NCI-H446 (cell line): Measurements from ENCODE around the gene MTAP.
"Not testable (repeated sequence)": the region's sequence is repeated elsewhere in the genome, so short reads cannot be mapped to it uniquely, and the experiment has no call there.

Source experiments
- DNase-seq, 2 experiments: peaks; one replicate each; lab custom pipeline; 2025; lab: John Stamatoyannopoulos, UW

The MTAP gene

DNA sequence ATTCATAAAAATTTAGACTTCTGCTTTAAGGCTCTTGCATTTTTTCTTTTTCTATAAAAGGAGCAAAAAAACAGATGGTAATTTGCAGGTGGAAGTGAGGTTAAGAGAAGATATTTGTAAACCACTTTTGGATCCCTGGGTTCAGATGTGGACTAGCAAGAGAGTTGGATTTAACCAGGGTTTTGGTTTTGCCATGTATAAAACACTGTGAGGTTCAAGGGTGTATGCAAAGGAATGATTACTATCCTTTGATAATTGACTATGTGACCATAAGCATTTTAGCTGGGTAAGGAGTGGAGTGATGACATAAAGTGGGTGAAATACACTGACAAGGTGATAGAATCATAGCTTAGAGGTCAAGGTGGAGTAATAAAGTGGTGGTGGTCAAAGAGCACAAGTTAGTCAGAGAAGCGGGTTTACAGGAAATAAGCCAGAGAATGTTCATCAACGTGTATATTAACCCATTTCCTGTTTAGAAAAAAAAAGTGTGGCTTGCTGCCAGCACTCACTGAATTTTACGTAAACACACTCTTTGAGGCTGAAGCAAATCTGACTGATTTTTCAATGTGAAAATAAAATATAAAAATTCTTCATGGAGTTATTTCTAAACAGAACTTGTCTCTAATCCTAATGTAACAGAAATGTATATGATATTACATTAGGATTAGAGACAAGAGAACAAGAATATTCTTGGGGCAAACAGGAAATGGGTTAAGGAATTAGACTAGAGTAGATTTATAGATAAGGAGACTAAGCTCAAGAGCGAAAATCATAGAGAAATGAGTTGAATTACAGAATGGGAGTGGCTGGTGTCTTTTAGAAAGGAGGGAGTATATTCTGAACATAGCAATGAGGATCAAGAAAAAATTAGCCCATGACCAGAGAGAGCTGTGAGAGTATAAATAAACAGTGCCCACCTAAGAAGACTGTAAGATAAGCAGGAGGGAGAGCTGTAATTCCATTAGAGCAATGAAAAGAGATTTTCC, 117.2 kb downstream of the MTAP start:
- no peak for DNase-seq

DNA sequence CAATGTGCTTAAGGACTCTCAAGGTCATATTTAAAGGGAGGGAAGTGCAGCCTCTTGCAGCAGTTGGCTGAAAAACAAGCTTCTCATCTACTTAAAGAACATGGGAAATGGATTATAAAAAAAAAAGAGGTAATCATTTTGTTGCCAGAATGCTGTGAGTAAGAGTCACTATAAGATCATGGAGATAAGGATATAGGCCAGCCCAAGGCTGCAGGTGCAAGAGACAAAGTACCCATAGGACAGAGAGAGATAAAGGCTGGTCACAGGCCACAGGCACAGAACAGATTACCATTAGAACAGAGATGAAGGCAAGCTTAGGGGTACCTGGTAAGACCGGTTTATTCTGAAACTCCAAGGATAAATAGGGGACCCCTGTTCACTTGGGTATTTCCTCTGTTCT, 121.3 kb downstream of the MTAP start:
- no peak for DNase-seq

DNA sequence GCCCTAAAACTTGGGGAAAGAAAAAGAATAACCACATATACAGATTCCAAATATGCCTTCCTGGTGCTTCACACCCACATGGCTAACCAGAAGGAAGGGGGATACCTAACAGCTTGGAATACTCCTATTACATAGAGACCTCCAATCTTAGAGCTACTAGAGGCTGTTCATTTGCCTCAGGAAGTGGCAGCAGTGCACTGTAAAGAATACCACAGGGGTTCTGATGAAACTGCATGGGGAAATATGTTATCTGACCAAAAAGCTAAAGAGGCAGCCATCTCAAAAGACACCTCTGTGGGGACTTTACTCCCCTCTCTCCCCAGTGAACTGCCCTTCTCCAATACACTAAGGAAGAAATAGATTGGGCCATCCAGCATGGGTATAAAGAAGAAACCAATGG, 125.3 kb downstream of the MTAP start:
- no peak for DNase-seq

DNA sequence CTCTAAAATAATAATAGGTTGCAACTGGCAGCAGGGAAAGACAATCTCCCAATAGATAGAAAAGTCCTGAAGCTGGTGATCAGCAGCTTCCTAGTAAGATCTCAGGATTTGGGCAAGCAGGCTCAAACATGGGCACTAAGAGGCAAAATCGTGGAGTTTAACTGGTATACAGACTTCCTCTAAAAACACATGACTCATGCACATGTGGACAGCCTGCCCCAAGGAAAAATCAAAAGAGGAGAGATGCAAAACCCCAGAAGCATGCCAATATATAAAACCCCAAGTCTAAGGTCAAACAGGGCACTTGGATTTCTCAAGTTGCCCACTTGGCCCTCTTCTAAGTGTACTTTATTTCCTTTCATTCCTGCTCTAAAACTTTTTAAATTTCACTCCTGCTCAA, 129.0 kb downstream of the MTAP start:
- no peak for DNase-seq

DNA sequence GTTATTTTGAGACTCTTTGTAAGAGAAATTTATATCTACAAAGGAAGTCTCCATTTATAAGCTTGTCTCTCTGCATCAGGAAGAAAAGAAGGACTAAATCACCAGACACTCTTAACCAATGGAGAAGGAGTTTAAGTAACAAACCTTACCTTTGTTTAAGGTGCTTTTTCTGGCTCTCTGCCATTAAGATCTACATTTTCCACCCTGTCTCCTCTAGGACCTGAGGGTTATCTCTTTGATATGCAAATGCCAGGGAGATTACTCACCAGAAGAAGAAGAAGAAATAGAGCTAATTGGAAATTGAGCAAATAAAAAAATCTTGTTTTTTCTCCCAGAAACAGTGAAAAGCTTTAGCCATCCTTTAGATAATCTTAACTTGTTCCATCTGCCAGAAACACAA, 130.8 kb downstream of the MTAP start:
- no peak for DNase-seq

DNA sequence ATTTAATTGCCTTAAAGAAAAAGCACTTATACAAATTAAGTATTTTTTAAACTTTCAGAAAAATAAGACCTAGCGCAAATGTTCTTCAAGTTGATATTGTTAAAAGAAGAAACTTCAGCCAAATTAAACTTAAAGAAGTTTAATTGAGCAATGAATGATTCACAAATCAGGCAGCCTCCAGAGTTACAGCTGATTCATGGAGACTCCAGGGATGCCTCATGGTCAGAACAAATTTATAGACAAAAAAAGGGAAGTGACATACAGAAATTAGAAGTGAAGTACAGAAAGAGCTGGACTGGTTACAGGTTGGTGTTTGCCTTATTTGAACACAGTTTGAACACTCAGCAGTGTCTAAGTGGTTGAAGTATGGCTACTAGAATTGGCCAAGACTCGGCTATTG, 131.4 kb downstream of the MTAP start:
- DNase-seq, result no peak

DNA sequence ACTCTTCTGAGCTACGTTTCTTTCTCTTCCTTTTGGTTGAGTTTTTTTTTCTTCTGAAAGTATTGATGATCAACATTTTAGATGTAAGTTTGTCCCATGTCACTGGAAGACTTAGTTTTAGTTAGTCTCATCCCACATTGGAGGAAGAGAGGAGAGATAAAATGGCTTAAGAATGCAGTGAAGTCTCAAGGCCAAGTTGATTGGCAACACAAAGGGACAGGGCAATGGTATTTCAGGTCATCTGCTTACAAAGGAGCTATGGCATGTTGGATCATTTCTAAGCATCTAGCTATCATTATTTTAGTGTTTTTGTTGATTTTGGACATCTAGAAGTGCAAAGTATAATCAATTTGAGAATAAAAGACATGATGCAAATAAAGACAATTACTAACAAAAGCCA, 133.2 kb downstream of the MTAP start:
- DNase-seq, result no peak

DNA sequence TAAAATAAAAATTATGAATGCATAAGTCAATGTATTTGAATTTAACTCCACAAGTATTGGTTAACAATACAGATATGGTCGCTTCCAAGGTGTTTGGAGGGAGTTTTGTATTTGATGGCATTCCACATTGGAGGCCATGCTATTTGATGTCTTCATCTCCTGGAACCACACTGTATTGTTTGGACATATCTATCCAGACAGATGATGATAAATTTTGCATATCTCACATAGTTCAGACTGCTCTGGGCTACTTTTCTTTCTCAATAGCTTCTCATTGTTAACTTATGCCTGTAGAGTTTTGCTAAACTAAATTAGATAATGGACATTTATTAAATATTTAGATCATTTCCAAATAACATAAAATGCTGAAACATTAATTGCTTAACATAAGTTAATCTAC, 133.7 kb downstream of the MTAP start:
- DNase-seq, result no peak

DNA sequence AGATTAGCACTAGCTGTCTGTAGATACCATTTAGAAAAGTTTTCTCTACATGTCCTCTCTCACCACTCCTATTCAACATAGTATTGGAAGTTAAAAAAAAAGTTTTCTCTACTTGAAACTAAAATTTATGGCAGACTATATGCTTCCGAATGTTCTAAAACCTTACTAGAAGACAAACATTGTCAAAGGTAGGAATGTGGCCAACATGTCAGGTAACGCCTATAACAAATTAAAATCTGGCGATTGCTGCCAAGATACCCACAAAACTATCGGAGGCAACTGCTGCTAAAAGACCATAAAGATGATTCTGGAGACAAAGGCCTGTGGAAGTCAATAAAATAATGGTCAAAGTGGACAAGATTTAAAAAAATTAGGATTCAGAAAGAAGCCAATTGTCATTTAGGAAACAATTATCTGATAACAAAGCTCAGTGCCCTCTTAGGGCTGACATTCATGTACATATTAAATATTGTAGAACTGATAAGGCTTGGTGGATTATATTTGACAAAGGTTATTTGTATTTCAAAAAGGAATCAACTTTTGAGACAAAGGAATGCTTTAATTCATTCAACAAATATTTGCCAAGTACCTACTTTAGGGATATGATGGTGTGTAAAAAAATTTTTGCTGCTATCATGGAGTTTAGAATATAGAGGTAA, 139.0 kb downstream of the MTAP start:
- no peak for DNase-seq

DNA sequence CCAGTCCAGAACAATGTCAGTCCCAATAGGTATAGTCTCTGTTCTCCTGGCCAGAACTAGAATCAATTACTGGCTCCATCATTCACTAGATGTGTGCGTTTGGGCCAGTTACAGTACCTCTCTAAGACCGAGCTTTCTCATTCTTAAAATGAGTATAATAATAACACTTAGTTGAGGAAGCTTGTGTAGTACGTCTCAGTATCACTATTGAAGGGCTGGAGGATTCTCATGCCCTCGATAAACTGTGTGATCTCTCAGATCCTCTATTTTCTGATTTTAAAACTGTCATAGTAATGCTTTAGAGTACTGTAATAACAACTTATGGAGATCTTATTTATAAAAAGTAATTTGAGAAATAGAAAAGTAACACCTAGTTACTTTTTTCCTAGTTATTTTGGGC, 141.0 kb downstream of the MTAP start:
- no peak for DNase-seq

DNA sequence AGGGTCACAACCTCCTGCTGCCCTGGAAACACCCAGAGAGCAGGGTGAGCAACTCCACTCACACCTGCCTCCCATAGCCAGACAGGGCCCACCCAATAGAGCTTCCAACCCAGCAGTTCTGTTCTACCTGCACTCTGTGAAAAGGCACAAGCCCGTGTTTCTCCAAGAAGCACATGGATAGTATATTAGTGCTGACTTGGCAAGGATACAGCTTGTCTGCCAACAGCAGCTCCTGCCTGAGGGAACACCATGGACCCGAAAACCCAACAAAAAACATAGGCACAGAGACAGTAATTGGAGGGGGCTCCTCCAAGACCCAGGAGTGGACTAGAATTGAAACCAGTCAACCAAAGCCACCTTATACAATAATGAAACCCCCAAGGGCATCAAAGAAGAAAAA, 143.2 kb downstream of the MTAP start:
- no peak for DNase-seq

DNA sequence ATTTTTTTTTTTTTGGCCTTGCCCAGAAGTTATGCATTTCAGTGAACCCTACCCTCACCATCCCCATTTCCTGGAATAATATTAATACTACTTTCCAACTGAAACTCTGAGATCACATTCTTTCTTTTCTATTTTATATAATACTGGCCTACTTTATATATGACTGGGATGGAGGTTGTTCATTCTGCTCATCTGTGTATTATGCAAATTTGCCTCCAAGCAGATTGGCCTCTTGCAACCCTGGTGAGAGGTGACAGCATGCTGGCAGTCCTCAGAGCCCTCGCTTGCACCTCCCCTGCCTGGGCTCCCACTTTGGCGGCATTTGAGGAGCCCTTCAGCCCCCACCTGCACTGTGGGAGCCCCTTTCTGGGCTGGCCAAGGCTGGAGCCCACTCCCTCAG, 156.4 kb downstream of the MTAP start:
- no peak for DNase-seq

DNA sequence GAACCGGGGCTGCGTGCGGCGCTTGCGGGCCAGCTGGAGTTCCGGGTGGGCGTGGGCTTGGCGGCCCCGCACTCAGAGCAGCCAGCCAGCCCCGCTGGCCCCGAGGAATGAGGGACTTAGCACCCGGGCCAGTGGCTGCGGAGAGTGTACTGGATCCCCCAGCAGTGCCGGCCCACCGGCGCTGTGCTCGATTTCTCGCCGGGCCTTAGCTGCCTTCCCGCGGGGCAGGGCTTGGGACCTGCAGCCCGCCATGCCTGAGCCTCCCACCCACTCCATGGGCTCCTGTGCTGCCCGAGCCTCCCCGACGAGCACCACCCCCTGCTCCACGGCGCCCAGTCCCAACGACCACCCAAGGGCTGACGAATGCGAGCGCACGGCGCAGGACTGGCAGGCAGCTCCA, 156.8 kb downstream of the MTAP start:
- DNase-seq, result not testable (repeated sequence)

DNA sequence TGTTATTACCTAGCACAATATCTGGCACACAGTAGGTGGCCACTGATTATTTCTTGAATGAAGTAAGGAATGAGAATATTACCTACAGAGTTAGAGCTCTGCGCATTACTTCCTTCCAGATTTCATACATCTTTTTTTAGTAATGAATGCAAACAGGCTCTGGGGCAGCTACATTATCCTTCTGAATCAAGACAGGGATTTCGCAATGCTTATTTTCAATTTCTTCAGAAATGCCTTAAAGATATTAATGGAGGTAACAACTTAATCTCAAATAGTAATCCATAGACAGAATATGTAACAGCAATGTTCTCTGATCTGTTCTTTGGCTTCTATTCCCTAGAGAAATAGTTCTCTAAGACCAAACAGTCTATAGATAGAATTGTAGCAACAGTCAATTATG, 159.1 kb downstream of the MTAP start:
- no peak for DNase-seq

DNA sequence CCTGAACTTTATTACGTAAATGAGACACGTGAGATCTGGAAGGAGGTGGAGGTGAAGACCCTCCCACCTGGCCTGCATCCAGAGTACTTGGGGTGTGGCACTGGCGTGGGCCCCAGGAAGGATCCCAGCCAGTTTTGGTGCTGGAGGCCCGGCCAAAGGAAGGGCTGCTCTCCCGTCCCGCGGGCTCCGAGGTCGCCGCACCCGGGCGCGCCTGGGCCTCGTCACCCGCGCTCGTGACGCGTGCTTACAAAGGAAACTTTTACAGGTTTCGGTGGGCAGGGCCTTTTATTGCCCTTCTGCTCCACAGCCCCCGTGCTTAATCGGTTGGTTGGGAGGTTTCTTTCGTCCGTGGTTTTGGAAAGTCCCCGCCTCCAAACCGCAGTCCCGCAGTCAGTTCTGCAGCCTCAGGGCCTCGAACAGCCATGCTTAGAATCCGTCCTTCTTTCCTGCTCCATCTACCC, 162.5 kb downstream of the MTAP start:
- no peak for DNase-seq

DNA sequence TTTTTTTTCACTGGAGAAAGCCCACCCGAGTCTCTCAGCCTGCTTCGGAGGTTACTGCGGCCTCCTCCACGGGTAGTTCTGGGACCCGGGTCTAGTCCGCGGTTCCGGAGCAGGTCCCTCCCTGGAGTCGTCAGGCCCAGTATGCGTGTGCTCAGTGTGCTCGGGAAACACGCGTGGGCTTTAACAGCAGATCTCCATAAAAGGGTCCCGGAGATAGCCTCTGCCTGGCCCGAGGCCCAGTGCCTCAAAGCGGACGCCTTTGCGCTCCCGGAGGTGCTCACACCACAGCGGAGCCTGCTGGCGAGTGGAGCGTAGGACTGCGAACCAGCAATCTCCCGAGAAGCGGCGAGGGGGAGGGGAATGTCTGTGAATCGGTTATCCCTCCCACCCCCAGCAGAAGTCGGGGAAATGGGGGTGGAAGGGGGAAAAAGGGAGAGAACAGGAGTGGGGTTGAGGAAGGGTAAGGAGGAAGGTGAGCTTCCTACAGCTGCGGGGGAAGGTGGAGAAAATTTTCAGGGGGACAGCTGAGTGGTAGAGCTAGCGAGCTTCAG, 163.0 kb downstream of the MTAP start:
- no peak for DNase-seq

DNA sequence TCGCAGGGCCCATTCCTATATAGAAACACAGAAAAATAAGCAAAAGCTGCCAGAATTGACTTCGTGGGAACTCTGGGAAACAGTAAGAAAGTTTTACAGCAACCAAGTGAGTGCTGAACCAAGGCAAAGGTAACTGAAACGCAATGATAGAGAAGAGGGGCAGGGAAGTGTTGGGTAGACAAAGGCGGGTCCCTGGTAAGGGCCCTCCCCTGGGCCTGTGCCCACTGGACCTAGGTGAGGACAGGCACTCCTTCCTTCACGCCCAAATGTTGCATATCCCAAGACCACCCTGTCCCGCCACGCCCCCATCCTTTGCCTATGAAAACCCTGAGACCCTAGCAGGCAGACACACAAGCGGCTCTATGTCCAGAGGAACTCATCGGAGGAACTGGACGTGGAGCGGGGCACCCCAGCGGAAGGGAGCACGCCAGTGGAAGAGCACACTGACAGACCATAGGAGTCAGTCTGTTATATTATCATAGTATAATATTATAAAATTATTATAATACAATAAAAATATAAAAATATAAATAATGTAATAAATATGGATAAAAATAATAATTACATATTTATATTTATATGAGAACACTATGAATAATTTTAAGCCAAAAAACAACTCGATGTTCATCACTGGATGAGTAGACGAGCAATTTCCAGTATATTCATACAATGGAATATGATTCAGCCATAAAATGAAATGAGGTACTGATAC, 163.9 kb downstream of the MTAP start:
- no peak for DNase-seq

DNA sequence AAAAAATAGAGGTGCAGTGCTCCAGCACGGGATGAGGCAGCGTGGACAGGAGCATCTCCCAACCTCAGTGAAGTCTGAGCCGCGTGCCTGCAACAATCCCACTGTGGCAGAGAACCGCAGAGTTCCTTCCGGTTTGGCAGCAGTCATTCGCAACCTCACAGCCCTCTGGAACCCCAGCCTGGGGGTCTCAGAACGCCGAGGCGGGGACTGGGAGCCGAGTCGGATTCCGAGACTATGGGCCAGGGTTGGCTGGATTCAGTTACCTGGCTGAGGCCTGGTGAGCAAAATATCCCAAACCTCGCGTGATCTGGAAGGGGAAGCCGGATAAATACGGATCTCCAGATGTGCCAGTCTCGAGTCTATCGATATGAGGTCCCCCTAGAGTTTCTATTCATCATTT, 164.7 kb downstream of the MTAP start:
- DNase-seq, result no peak

DNA sequence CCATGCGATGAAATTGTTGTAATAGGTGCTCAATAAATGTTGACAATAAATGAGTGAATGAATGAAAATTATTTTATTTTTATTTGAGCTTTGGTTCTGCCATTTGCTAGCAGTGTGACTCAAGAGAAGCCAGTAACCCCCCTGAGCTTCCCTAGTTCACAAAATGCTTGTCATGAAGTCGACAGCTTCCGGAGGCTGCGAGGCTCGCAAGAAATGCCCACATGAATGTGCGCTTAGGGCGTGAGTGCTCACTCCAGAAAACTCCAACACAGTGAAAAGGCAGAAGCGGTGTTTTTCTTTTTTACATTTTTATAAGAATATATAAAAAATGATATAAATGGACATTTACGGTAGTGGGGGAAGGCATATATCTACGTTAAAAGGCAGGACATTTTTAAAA, 165.3 kb downstream of the MTAP start:
- no peak for DNase-seq

DNA sequence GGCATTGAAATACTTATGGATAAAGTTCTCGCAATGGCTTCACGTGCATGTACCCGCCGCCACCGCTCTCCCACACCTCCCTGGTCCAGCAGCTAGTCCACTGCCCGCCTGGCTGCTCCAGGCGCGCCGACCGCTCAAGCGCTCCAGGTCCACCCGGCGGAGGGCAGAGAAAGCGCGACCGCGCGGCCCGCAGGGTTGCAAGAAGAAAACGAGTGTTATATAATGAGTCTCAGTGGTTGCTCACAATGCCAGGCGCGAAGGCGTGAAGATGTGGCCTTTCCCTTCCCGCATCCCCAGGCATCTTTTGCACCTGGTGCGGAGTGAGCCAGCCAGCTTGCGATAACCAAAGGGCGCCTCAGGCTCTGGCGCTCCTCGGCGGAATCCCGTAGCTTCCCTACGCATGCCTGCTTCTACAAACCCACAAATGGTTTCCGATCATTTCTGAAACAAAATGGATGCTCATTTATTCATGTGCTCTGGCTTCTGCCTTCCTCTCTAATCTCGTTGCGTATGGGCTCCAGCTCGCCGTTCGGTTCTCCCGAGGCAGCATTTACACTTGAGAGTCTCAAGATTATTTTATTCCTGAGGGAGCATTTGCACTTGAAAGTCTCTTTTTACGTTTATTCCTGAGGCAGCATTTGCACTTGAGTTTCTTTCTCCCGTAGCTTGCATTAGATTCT, 166.0 kb downstream of the MTAP start:
- DNase-seq, result no peak

DNA sequence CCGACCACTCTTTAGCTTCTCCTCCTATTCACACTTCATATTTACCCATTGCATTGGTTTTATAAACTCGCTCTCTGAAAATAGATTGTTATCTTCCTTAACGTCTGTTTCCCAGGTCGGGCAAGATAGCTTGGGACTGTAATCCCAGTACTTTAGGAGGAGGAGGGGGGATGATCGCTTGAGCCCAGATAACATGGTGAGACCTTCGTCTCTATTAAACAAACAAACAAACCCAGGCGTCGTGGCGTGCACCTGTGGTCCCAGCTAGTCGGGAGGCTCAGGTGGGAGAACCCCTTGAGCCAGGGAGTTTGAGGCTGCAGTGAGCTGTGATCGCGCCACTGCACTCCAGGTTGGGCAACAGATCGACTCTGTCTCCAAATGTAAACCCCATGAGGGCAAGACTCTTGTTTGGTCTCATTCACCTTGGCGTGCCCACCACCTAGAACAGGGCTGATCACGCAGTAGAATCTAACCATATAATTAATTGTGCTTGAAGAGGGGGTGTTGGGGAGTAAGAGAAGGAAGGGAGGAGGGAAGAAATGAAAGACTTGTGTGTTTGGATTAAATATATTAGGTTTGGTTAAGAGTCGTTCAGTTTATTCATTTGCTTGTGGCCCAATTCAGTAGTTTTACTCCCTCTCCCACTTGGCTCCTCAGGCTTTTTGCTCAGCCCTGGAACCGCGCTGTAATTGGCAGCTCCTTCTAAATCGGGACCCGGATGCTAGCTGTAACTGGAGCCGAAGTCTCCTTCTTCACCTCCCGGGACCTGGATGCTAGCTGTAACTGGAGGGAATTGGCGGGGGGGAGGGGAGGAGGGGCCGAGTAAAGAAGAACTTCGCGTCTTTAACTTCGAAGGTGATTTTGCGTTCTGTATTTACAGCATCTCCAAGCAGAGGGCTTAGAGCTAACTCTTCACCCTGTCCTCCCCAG, 166.8 kb downstream of the MTAP start:
- DNase-seq, result no peak
